Hepatocyte (in vitro differentiated cells): ENCODE results near the gene VCP.

Source experiments
- CTCF ChIP-seq: fragments of 200-600 bp; sonication (generic); IDR thresholded peaks from 2 replicates; pipeline ENCODE4 v1.5.1; 2016; ENCODE audit warnings: antibody characterized with exemption, mild to moderate bottlenecking; ENCODE audit not compliant: poor library complexity
- EZH2 ChIP-seq: fragments of 200-600 bp; sonication (generic); IDR thresholded peaks from 2 replicates; pipeline ENCODE4 v1.6.1; 2016; ENCODE audit warnings: antibody characterized with exemption, mild to moderate bottlenecking, borderline replicate concordance

GRCh38 chr9:35029241-35029640, 43.2 kb downstream of the VCP start:
- TF ChIP-seq CTCF: no peak
- no peak for TF ChIP-seq EZH2
